Transverse colon (tissue), 3 donors: ENCODE measurements around the gene ORMDL3.

Experiments used
- CTCF ChIP-seq, 5 experiments: fragments of 200-600 bp in 3 of 5; fragments of 450-650 bp in 2 of 5; sonication (generic) in 3 of 5; IDR thresholded peaks; 1 replicate in 2 of 5; 2 replicates in 3 of 5; pipeline ENCODE4 v1.5.1; 2016 to 2017; ENCODE audit warnings: antibody characterized with exemption in 5 of 5, inconsistent platforms in 3 of 5, mild to moderate bottlenecking in 2 of 5, moderate library complexity in 1 of 5
- EP300 ChIP-seq: sonication (generic); formaldehyde crosslinking; IDR thresholded peaks from one replicate; pipeline ENCODE4 v1.6.1; 2017; ENCODE audit warnings: antibody characterized with exemption, low read depth
- POLR2A ChIP-seq: fragments of 450-650 bp; IDR thresholded peaks from one replicate; pipeline ENCODE4 v1.6.1; 2016; ENCODE audit warnings: antibody characterized with exemption, mild to moderate bottlenecking, moderate library complexity

GRCh38 chr17:39953471-39953888 lies 26.1 kb upstream of the ORMDL3 start:
- TF ChIP-seq POLR2A: no peak
- TF ChIP-seq CTCF (IDR thresholded peaks at IDR 0.05): no peak
- TF ChIP-seq EP300: no peak
